ENCODE results near the gene RNFT2.
"Not testable (repeated sequence)": the region's sequence is repeated elsewhere in the genome, so short reads cannot be mapped to it uniquely, and the experiment has no call there.

Gene RNFT2

GRCh38 chr12:116806845-116807440 is 68.8 kb downstream of the RNFT2 start:
- DNase-seq, result no peak
- Histone ChIP-seq H3K27ac (no peak overlapping the region), H3K4me3 (no peak overlapping the region), H3K9me3 (no peaks in the 10 kb centered on the region), H3K27me3 (no peaks in the 10 kb centered on the region), H3K4me1 (no peaks in the 10 kb centered on the region), H3K36me3 (no peaks in the 10 kb centered on the region)
- TF ChIP-seq CTCF (IDR thresholded peaks at IDR 0.05), result no peak
- intact Hi-C loops (cut with DNase I; ENCODE audit: low total_unique reads), result no loop called here

GRCh38 chr12:116807546-116807945 is 69.4 kb downstream of the RNFT2 start:
- no peak for TF ChIP-seq CTCF (IDR thresholded peaks at IDR 0.05)
- no peaks in the 10 kb centered on the region for H3K36me3 ChIP-seq
- no peaks in the 10 kb centered on the region for H3K27me3 ChIP-seq
- H3K4me3 ChIP-seq, result no peak overlapping the region
- no peak overlapping the region for H3K27ac ChIP-seq
- no peak for DNase-seq
- H3K4me1 ChIP-seq, result no peaks in the 10 kb centered on the region
- no peaks in the 10 kb centered on the region for H3K9me3 ChIP-seq
- intact Hi-C loops (cut with DNase I; ENCODE audit: low total_unique reads), result no loop called here

DNA sequence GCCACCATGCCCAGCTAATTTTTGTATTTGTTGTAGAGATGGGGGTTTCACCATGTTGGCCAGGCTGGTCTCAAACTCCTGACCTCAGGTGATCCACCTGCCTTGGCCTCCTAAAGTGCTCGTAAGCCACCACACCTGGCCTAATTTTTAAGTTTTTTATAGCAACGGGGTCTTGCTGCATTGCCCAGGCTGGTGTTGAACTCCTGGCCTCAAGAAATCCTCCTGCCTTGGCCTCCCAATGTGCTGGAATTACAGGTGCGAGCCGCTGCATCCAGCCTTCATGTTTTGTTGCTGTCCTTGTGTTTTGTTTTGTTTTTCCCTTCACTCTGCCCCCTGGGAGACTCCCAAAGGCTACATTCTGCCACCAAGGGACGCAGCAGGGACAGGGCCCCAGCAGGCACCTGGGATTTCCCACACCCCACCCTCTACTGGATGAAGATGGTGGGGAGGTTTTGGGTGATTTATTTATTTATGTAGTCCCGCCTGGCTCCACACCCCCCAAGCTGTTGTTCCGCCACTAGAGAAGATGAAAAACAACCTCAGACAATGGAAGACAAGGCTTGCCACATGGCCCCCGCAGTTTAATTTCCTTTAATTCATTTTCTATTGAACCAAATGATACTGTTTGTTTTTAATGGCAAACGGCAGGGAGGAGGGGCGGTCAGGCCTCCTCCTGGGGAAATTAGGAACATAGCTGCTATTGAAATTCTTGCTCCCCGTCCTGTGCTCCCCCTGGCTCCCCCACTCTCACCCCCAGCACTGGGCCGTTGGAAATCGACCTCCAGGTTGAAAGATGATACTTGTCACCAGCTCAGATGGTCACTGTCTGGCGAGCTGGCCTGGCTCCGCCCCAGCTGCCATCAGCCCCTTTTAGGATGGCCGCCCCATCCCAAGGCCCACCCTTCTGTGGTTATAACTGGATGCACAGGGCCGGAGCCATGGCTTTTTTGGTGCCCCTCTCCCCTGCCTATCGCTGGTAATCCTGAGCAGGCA is 70.3 kb downstream of the RNFT2 start:
- no peak for TF ChIP-seq CTCF (IDR thresholded peaks at IDR 0.05)
- Histone ChIP-seq H3K27ac (no peak overlapping the region), H3K36me3 (no peaks in the 10 kb centered on the region), H3K9me3 (no peaks in the 10 kb centered on the region), H3K27me3 (no peaks in the 10 kb centered on the region), H3K4me3 (no peak overlapping the region), H3K4me1 (no peaks in the 10 kb centered on the region)
- DNase-seq, result no peak
- intact Hi-C loops (cut with DNase I; ENCODE audit: low total_unique reads), result no loop called here

- intact Hi-C loops (cut with DNase I; ENCODE audit: low total_unique reads), result loop anchor here (10.0 kb wide), 1 partner anchor 77 kb away; the partner anchor contains the start of genes RNFT2 and SPRING1
- Histone ChIP-seq H3K4me3 (no peak overlapping the region), H3K27me3 (no peaks in the 10 kb centered on the region), H3K9me3 (no peaks in the 10 kb centered on the region), H3K36me3 (no peaks in the 10 kb centered on the region), H3K4me1 (no peaks in the 10 kb centered on the region), H3K27ac (no peak overlapping the region)
- TF ChIP-seq CTCF (IDR thresholded peaks at IDR 0.05), result no peak
- DNase-seq, result no peak
Measured at GRCh38 chr12:116812238-116812637, 74.1 kb downstream of the RNFT2 start.

GRCh38 chr12:116813271-116814041 is 75.3 kb downstream of the RNFT2 start:
- TF ChIP-seq CTCF (IDR thresholded peaks at IDR 0.05), result no peak
- Histone ChIP-seq H3K36me3 (no peaks in the 10 kb centered on the region), H3K4me3 (no peak overlapping the region), H3K27ac (no peak overlapping the region), H3K4me1 (peaks cover 0 to 6% (median 2%) of the 10 kb centered on the region in 4 donors), H3K27me3 (no peaks in the 10 kb centered on the region), H3K9me3 (no peaks in the 10 kb centered on the region)
- intact Hi-C loops (cut with DNase I; ENCODE audit: low total_unique reads), result loop anchor here (10.0 kb wide), 1 partner anchor 79 kb away; the partner anchor contains the start of genes RNFT2 and SPRING1
- DNase-seq, result no peak

DNA sequence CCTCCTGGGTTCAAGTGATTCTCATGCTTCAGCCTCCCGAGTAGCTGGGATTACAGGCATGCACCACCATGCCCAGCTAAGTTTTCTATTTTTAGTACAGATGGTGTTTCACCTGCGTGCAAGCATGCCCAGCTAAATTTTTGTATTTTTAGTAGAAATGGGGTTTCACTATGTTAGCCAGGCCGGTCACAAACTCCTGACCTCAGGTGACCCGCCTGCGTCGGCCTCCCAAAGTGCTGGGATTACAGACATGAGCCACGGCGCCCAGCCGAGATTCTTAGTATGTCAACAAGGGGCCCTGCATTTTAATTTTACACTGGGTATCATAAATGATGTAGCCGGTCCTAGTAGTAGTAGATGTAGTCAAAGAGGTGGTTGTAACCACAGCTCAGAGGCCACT is 76.7 kb downstream of the RNFT2 start:
- not testable (repeated sequence) for H3K9me3 ChIP-seq, H3K36me3 ChIP-seq, H3K27me3 ChIP-seq, H3K27ac ChIP-seq, H3K4me1 ChIP-seq, H3K4me3 ChIP-seq, DNase-seq
- intact Hi-C loops (cut with DNase I; ENCODE audit: low total_unique reads), result loop anchor here (10.0 kb wide), 1 partner anchor 80 kb away; the partner anchor contains the start of genes RNFT2 and SPRING1
